ENCODE results near the gene L1CAM.

L1CAM gene

DNA sequence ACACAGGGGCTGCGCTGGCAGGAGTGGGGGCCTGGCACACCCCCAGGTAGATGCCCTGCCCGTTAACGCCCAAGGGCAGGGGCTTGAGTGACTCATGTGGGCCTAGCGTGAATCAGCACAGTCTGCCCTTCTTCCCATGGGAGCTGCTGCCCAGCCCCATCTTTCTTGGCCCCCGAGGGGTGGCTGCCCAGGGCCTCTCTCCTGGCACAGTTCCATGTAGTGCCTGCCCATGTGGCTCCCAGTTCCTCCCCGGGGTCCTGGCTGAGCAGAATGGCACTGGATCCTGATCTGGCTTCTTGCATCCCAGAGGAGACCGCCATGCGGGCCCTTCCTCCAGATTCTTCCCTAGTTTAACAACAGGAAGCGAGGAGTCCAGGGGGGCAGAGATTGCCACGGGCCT lies 16.4 kb upstream of the L1CAM start:
- TF ChIP-seq, protein P1, sequence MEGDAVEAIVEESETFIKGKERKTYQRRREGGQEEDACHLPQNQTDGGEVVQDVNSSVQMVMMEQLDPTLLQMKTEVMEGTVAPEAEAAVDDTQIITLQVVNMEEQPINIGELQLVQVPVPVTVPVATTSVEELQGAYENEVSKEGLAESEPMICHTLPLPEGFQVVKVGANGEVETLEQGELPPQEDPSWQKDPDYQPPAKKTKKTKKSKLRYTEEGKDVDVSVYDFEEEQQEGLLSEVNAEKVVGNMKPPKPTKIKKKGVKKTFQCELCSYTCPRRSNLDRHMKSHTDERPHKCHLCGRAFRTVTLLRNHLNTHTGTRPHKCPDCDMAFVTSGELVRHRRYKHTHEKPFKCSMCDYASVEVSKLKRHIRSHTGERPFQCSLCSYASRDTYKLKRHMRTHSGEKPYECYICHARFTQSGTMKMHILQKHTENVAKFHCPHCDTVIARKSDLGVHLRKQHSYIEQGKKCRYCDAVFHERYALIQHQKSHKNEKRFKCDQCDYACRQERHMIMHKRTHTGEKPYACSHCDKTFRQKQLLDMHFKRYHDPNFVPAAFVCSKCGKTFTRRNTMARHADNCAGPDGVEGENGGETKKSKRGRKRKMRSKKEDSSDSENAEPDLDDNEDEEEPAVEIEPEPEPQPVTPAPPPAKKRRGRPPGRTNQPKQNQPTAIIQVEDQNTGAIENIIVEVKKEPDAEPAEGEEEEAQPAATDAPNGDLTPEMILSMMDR (conservative IDR thresholded peaks at IDR 0.05; ENCODE audit: low read depth, low read length) = no peak
- DNase-seq (ENCODE audit: low read depth) = no peak
- H3K4me3 ChIP-seq (ENCODE audit: low read depth, low read length) = no peak overlapping the region

DNA sequence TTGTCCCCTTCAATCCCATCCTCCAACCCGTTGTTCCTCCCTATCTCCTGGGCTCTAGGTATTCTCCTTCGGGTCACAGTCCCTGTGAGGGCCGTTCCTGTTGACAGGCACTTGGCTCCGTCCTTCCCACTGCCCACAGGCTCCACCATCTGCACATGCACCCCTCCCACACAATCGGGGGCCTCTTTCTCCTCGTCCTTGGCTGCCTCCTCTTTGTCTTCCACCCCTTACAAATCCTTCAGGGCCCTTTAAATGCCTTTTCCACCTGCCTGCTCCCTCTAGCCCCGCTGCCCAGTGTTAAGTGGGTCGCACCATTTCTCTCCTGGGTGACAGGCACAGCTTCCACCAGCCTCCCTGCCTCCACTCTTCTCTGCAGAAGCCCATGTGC lies 15.8 kb upstream of the L1CAM start:
- TF ChIP-seq, protein P1 (conservative IDR thresholded peaks at IDR 0.05; ENCODE audit: low read depth, low read length) = no peak
- H3K4me3 ChIP-seq (ENCODE audit: low read depth, low read length) = no peak overlapping the region
- no peak for DNase-seq (ENCODE audit: low read depth)

DNA sequence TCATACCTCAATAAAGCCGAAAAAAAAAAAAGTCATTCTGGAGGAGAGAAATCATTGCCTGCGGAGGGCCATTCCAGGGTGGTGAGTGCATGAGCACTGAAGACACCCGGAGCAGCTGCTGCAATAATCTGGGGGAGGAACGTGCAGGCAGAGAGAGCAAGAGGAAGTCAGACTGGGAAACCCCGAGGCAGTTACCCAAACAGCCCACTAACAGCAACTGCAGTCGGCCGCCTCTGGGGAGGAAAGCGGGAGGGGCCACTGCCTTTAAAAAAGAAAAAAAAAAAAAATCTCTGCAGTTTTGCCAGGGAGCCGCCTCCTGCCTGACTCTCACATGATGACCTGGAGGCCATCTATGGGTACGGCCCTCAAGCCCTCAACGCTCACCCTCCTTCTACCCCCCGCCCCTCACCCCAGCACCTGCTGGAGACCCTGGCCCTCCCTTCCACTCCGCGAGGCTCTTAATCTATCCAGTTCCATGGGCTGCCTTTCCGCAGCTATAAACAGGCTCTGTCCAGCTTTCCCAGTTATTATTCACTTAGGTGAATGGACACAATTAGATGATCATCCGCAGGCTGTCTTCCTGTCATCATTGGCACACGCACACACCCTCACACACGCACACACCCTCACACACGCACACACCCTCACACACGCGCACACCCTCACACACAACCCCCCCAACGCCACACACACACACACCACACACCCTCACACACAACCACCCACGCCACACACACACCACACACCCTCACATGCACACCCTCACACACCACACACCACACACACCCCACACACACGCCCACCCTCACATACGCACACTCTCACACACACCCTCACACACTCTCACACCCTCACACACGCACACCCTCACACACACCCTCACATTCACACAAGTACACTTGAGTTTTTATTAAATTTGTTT lies 15.1 kb upstream of the L1CAM start:
- TF ChIP-seq, protein P1 (conservative IDR thresholded peaks at IDR 0.05; ENCODE audit: low read depth, low read length) = no peak
- no peak overlapping the region for H3K4me3 ChIP-seq (ENCODE audit: low read depth, low read length)
- peak; percentile 83 for DNase-seq (ENCODE audit: low read depth)

DNA sequence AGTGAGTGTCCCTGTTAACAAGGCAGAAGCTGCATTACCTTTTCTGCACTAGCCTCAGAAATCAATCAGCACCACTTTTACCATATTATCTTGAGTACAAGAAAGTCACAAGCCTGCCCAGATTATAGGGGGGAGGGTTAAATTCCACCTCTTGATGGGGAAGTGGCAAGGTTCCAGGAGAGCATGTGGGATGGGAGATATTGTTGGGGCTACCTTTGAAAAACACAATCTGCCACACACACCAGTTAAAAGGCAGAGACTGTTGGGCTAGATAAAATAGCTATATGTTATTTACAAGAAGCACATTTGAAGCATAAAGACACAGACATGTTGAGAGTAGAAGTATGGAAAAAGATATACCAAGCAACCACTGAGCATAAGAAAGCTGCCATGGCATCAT lies 11.9 kb upstream of the L1CAM start:
- TF ChIP-seq, protein P1 (conservative IDR thresholded peaks at IDR 0.05; ENCODE audit: low read depth, low read length) = no peak
- H3K4me3 ChIP-seq (ENCODE audit: low read depth, low read length) = no peak overlapping the region
- no peak for DNase-seq (ENCODE audit: low read depth)

DNA sequence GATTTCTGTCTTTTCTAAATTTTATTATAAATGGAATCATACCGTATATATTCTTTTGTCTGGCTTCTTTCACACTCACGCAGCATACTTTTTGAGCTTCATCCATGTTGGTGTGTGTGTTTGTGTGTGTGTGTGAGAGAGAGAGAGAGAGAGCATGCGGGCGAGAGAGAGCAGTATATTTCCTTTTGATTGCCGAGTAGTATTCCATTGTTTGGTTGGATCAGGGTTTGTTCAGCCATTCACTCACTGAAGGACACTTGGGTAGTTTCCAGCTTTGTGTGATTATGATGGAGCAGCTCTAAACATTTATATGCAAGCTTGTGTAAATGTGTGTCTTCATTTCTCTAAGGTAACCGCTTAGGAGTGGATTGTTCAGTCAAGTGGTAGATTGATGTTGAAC lies 3.1 kb upstream of the L1CAM start:
- TF ChIP-seq, protein P1 (conservative IDR thresholded peaks at IDR 0.05; ENCODE audit: low read depth, low read length) = no peak

DNA sequence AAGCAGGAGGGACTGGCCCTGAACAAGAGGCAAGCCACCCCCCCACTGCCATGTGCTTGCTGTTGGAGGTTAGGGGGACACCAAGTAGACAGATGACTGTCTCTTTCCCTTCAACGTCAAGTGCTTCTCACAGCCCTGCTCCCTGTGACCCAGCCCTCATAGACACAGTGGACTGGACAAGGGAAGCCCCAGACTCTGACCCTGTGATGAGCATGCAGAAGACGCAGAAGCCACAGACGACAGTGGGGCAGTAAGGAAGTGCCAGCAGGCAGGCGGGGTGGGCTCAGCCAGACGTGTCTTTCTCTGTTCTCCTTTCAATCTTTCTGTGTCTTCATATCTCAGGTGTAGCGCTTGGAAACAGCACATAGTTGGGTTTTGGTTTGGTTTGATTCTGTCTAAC lies 2.4 kb upstream of the L1CAM start:
- H3K4me3 ChIP-seq (ENCODE audit: low read depth, low read length) = no peak overlapping the region
- TF ChIP-seq, protein P1 (conservative IDR thresholded peaks at IDR 0.05; ENCODE audit: low read depth, low read length) = no peak
- no peak for DNase-seq (ENCODE audit: low read depth)

More for the DNA sequence above, 3.1 kb upstream of the L1CAM start:
- H3K4me3 ChIP-seq (ENCODE audit: low read depth, low read length) = no peak overlapping the region
- no peak for DNase-seq (ENCODE audit: low read depth)

DNA sequence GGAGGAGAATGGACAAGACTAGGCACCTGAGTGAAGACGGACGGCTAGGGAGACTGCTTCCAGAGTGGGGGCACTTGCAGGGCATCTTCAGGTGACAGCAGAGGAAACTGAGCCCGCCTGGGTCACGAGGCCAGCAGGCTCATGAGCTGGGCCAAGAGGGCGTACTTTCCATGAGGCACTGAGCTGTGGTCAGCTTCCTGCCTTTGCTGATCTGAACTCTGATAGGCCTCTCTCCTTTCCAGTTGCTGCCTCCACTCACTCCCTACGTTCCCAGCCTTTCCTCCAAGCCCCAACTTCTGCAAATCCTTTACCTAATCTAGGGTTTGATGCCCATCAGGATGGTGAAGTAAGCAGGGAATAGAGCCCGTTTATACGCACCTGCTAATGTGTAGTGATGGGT lies 1.4 kb upstream of the L1CAM start:
- DNase-seq (ENCODE audit: low read depth) = no peak
- no peak overlapping the region for H3K4me3 ChIP-seq (ENCODE audit: low read depth, low read length)
- TF ChIP-seq, protein P1 (conservative IDR thresholded peaks at IDR 0.05; ENCODE audit: low read depth, low read length) = no peak
